Endothelial cell of umbilical vein (primary cell): ENCODE data around the gene ARHGEF11. TPM values are rescaled to one million over a fixed set of nuclear protein-coding genes. Genes with fewer than 3 reads are reported as not detected.

Experiments
- BruUV-seq: library from RNA; stranded (reverse); fragments of 400-500 nt; replicated peaks from 2 replicates; lab custom pipeline; 2021; lab: Mats Ljungman, UMichigan
- CTCF ChIA-PET: fragments of 300-600, 350-600 bp; sonication (Branson Sonifier 250); formaldehyde crosslinking; loops from one replicate; lab custom pipeline; 2021; ENCODE audit warnings: antibody characterized with exemption, inconsistent platforms; lab: Charles Lee
- POLR2A ChIA-PET: fragments of 300-600, 350-600 bp; sonication (Branson Sonifier 250); formaldehyde crosslinking; loops from one replicate; lab custom pipeline; 2021; ENCODE audit warnings: antibody characterized with exemption, inconsistent platforms; lab: Charles Lee
- DNase-seq: peaks from one replicate; pipeline ENCODE4 v3.0.0-alpha.2; 2011; ENCODE audit warnings: low read depth, low spot score
- FAIRE-seq: peaks from 2 replicates; lab custom pipeline; 2011; peaks lifted over from hg19 to GRCh38; lab: Jason Lieb, UNC
- H2AFZ ChIP-seq: 2 replicates; pipeline ENCODE4 v1.6.0; 2012; ENCODE audit warnings: low read depth, low read length, control low read depth, inconsistent platforms
- H3K27ac ChIP-seq: 2 replicates; pipeline ENCODE4 v1.5.1; 2011; ENCODE audit warnings: low read depth, mild to moderate bottlenecking, control low read depth, low read length, moderate library complexity; ENCODE audit not compliant: insufficient read depth
- H3K27me3 ChIP-seq, 2 experiments: 2 replicates each; pipeline versions ENCODE4 v1.6.0 to v1.6.1; 2011; ENCODE audit warnings: low read length in 2 of 2, mixed read lengths in 1 of 2; ENCODE audit not compliant: control insufficient read depth in 2 of 2, insufficient read depth in 2 of 2
- H3K36me3 ChIP-seq, 2 experiments: 2 replicates in 1 of 2; 3 replicates in 1 of 2; pipeline ENCODE4 v1.5.1; 2011; ENCODE audit warnings: low read length in 2 of 2, mild to moderate bottlenecking in 1 of 2, moderate library complexity in 1 of 2; ENCODE audit not compliant: control insufficient read depth in 2 of 2, insufficient read depth in 2 of 2; ENCODE audit errors: extremely low read depth in 1 of 2
- H3K4me1 ChIP-seq: 3 replicates; pipeline ENCODE4 v1.5.1; 2011; ENCODE audit warnings: mild to moderate bottlenecking, low read length; ENCODE audit not compliant: control insufficient read depth, insufficient read depth; ENCODE audit errors: extremely low read depth
- H3K4me2 ChIP-seq: 2 replicates; pipeline ENCODE4 v1.6.1; 2011; ENCODE audit warnings: low read length, control low read depth, mixed read lengths; ENCODE audit not compliant: insufficient read depth
- H3K4me3 ChIP-seq, 3 experiments: fragments of 200-600 bp in 1 of 3; sonication (generic), shearing (Covaris generic) in 1 of 3; replicated peaks in 1 of 3; 2 replicates each; pipeline ENCODE4 v1.5.1; 2011 to 2016; ENCODE audit warnings: control low read depth in 3 of 3, low read length in 3 of 3, mild to moderate bottlenecking in 2 of 3, inconsistent platforms in 1 of 3, low read depth in 1 of 3, moderate library complexity in 1 of 3; ENCODE audit not compliant: insufficient read depth in 1 of 3
- H3K79me2 ChIP-seq: 2 replicates; pipeline ENCODE4 v1.6.0; 2012; ENCODE audit warnings: low read length, inconsistent platforms; ENCODE audit not compliant: control insufficient read depth, insufficient read depth
- H3K9ac ChIP-seq: replicated peaks from 2 replicates; pipeline ENCODE3; 2011; ENCODE audit warnings: low read length, control low read depth; ENCODE audit not compliant: insufficient read depth; ENCODE audit errors: extremely low read depth
- H3K9me1 ChIP-seq: replicated peaks from 3 replicates; pipeline ENCODE4 v1.6.0; 2011; ENCODE audit warnings: mild to moderate bottlenecking, low read length; ENCODE audit not compliant: control insufficient read depth, insufficient read depth; ENCODE audit errors: extremely low read depth
- H3K9me3 ChIP-seq: replicated peaks from 2 replicates; pipeline ENCODE4 v1.5.1; 2012; ENCODE audit warnings: low read length, inconsistent platforms; ENCODE audit not compliant: control insufficient read depth, insufficient read depth
- H4K20me1 ChIP-seq: replicated peaks from 2 replicates; pipeline ENCODE3; 2011; ENCODE audit warnings: mild to moderate bottlenecking, low read length; ENCODE audit not compliant: control insufficient read depth, insufficient read depth; ENCODE audit errors: extremely low read depth
- CTCF ChIP-seq, 2 donors: IDR thresholded peaks; 1 replicate in 1 of 2; 2 replicates in 1 of 2; pipeline ENCODE4 v1.5.1; 2011; ENCODE audit warnings: low read length in 2 of 2, mild to moderate bottlenecking in 2 of 2, moderate library complexity in 2 of 2, control low read depth in 1 of 2, inconsistent platforms in 1 of 2, low read depth in 1 of 2; ENCODE audit not compliant: insufficient read depth in 1 of 2; ENCODE audit errors: extremely low read depth in 1 of 2
- EZH2 ChIP-seq: IDR thresholded peaks from 2 replicates; pipeline ENCODE4 v1.6.1; 2012; ENCODE audit warnings: borderline replicate concordance, low read depth, mild to moderate bottlenecking, moderate library complexity, low read length, inconsistent platforms; ENCODE audit not compliant: severe bottlenecking
- FOS ChIP-seq: IDR thresholded peaks from 2 replicates; pipeline ENCODE4 v1.6.1; 2011; ENCODE audit warnings: mild to moderate bottlenecking, low read length, moderate library complexity, borderline replicate concordance; ENCODE audit not compliant: insufficient read depth
- JUN ChIP-seq: IDR thresholded peaks from 2 replicates; pipeline ENCODE4 v1.6.1; 2011; ENCODE audit warnings: borderline replicate concordance, low read depth; ENCODE audit not compliant: insufficient read length, insufficient read depth
- MAX ChIP-seq: IDR thresholded peaks from 2 replicates; pipeline ENCODE4 v1.6.1; 2011; ENCODE audit not compliant: insufficient read depth, insufficient read length
- MYC ChIP-seq: IDR thresholded peaks from one replicate; pipeline ENCODE4 v1.6.1; 2011; ENCODE audit warnings: mild to moderate bottlenecking, low read depth, low read length
- POLR2A ChIP-seq: IDR thresholded peaks from 2 replicates; pipeline ENCODE4 v1.6.1; 2012; ENCODE audit warnings: low read depth, mild to moderate bottlenecking, control low read depth, low read length
- POLR2AphosphoS5 ChIP-seq: IDR thresholded peaks from 2 replicates; pipeline ENCODE4 v1.6.1; 2012; ENCODE audit warnings: low read depth, mild to moderate bottlenecking, control low read depth, low read length, moderate library complexity; ENCODE audit not compliant: insufficient read depth
- dilution Hi-C: fragments of 300-500 bp; cut with MboI; formaldehyde crosslinking; loops from one replicate; pipeline ENCODE4 v1.15.0; 2019; ENCODE audit warnings: low sequenced_read_pairs; ENCODE audit not compliant: extremely low pct_ligation_motif_present
- intact Hi-C: fragments of 100-400 bp; cut with micrococcal nuclease; formaldehyde crosslinking; loops from one replicate; pipeline ENCODE4 v1.10.0; 2022
- polyA plus RNA-seq, 4 experiments: library from polyadenylated mRNA; depleted of rRNA in 3 of 4; stranded (reverse) in 3 of 4; unstranded in 1 of 4; fragments of >200 nt; gene quantifications; 2 replicates each; pipeline versions ENCODE4 v1.2.1 to v1.2.3, GENCODE V29; 2011 to 2012; ENCODE audit warnings: missing spikeins in 1 of 4
- total RNA-seq: library from RNA; stranded (reverse); gene quantifications from 2 replicates; pipeline ENCODE4 v1.2.3, GENCODE V29; 2021

Gene ARHGEF11
- total and polyA plus RNA-seq, 2 donors (not counting 3 experiments of a cell fraction or from before 2014, with no cell fraction given), result 18.2 to 28.0 TPM

- Histone ChIP-seq H3K4me2 (peak overlapping the region; percentile 77), H3K9me3 (no peaks in the 10 kb centered on the region), H3K9me1 (no peaks in the 10 kb centered on the region), H3K4me3 (peak overlapping the region in 1 of 3 experiments; percentile 38), H3K27ac (peak overlapping the region; percentile 95), H3K27me3 (no peaks in the 10 kb centered on the region), H3K79me2 (peaks cover 93% of the 10 kb centered on the region), H4K20me1 (no peaks in the 10 kb centered on the region), H3K36me3 (peaks cover 0 to 5% of the 10 kb centered on the region in 2 experiments), H3K4me1 (peaks cover 88% of the 10 kb centered on the region), H2AFZ (no peak overlapping the region), H3K9ac (peak overlapping the region; percentile 79)
- intact Hi-C loops (loop anchor here (10.0 kb wide), 1 partner anchor 394 kb away; the partner anchor contains the start of gene MEF2D), dilution Hi-C loops (no loop called here)
- POLR2A ChIA-PET, result no interaction called here
- FAIRE-seq (peak; percentile 8), DNase-seq (no peak)
- BruUV-seq, result no TSS peak
- CTCF ChIA-PET, result interaction anchor here (0.7 to 2.8 kb wide), 5 partner anchors 11 to 173 kb away, joined by 3 to 14 read pairs (median 6); partner anchors contain the start of gene LRRC71
- TF ChIP-seq JUN (no peak), POLR2A (peak; percentile 59)
Observed at GRCh38 chr1:156898971-156899664, 146.4 kb downstream of the ARHGEF11 start.

- no peak overlapping the region for H2AFZ ChIP-seq
- CTCF ChIA-PET, result interaction anchor here (0.7 to 2.8 kb wide), 5 partner anchors 8 to 172 kb away, joined by 3 to 14 read pairs (median 7); partner anchors contain the start of gene LRRC71
- DNase-seq, result peak; percentile 97
Observed at GRCh38 chr1:156898161-156898566, 147.4 kb downstream of the ARHGEF11 start.

More at GRCh38 chr1:156898161-156898566, 147.4 kb downstream of the ARHGEF11 start:
- H3K4me1 ChIP-seq, result peaks cover 80% of the 10 kb centered on the region
- POLR2A ChIA-PET, result no interaction called here
- peaks cover 92% of the 10 kb centered on the region for H3K79me2 ChIP-seq
- H3K9ac ChIP-seq, result peak overlapping the region; percentile 84
- no peaks in the 10 kb centered on the region for H3K27me3 ChIP-seq
- peak; percentile 100 for FAIRE-seq
- intact Hi-C loops (loop anchor here (10.0 kb wide), 1 partner anchor 393 kb away; the partner anchor contains the start of gene MEF2D), dilution Hi-C loops (no loop called here)
- BruUV-seq, result no TSS peak
- H3K4me3 ChIP-seq, result peak overlapping the region in 1 of 3 experiments; percentile 38
- no peaks in the 10 kb centered on the region for H3K9me1 ChIP-seq
- H3K36me3 ChIP-seq, result peaks cover 0 to 2% of the 10 kb centered on the region in 2 experiments
- H3K27ac ChIP-seq, result peak overlapping the region; percentile 95
- TF ChIP-seq JUN (no peak), MYC (no peak), EZH2 (no peak), CTCF (IDR thresholded peaks at IDR 0.05; ENCODE audit: extremely low read depth in 1 of 2, insufficient read depth in 1 of 2, low read depth in 1 of 2, low read length in 2 of 2) (no peak), MAX (no peak), FOS (peak; percentile 73), POLR2A (no peak), POLR2AphosphoS5 (peak; percentile 84)
- no peaks in the 10 kb centered on the region for H4K20me1 ChIP-seq
- H3K9me3 ChIP-seq, result no peaks in the 10 kb centered on the region
- H3K4me2 ChIP-seq, result peak overlapping the region; percentile 96
